ENCODE results near the gene ARHGEF3. TPM values are rescaled to one million over a fixed set of nuclear protein-coding genes. Genes with fewer than 3 reads are reported as not detected.

The ARHGEF3 gene
- total RNA-seq, 1 experiment from 2014 or later = 0.49 TPM

- H3K36me3 ChIP-seq = no peaks in the 10 kb centered on the region
- no peak for DNase-seq
- H3K27me3 ChIP-seq = no peaks in the 10 kb centered on the region
- no peak overlapping the region for H3K4me3 ChIP-seq
- H3K9me3 ChIP-seq = no peaks in the 10 kb centered on the region
Measured at GRCh38 chr3:56787784-56788256, 13.9 kb downstream of the ARHGEF3 start.

- H3K4me3 ChIP-seq = no peak overlapping the region
- H3K27me3 ChIP-seq = no peaks in the 10 kb centered on the region
- no peaks in the 10 kb centered on the region for H3K9me3 ChIP-seq
- no peaks in the 10 kb centered on the region for H3K36me3 ChIP-seq
- no peak for DNase-seq
Measured at GRCh38 chr3:56787258-56787775, 14.4 kb downstream of the ARHGEF3 start.

GRCh38 chr3:56785499-56785898, 16.2 kb downstream of the ARHGEF3 start:
- Histone ChIP-seq H3K27me3 (no peaks in the 10 kb centered on the region), H3K4me3 (no peak overlapping the region), H3K9me3 (no peaks in the 10 kb centered on the region), H3K36me3 (no peaks in the 10 kb centered on the region)
- DNase-seq = no peak

GRCh38 chr3:56784448-56785001, 17.2 kb downstream of the ARHGEF3 start:
- Histone ChIP-seq H3K4me3 (no peak overlapping the region), H3K27me3 (no peaks in the 10 kb centered on the region), H3K9me3 (no peaks in the 10 kb centered on the region), H3K36me3 (no peaks in the 10 kb centered on the region)
- no peak for DNase-seq

- peak; percentile 73 for DNase-seq
- Histone ChIP-seq H3K36me3 (no peaks in the 10 kb centered on the region), H3K9me3 (no peaks in the 10 kb centered on the region), H3K4me3 (no peak overlapping the region), H3K27me3 (no peaks in the 10 kb centered on the region)
Measured at GRCh38 chr3:56783644-56784447, 17.9 kb downstream of the ARHGEF3 start.

- Histone ChIP-seq H3K36me3 (no peaks in the 10 kb centered on the region), H3K27me3 (no peaks in the 10 kb centered on the region), H3K9me3 (no peaks in the 10 kb centered on the region), H3K4me3 (no peak overlapping the region)
- DNase-seq = no peak
Measured at GRCh38 chr3:56782906-56783305, 18.8 kb downstream of the ARHGEF3 start.

GRCh38 chr3:56782215-56782614, 19.5 kb downstream of the ARHGEF3 start:
- H3K4me3 ChIP-seq = no peak overlapping the region

GRCh38 chr3:56781762-56782161, 20.0 kb downstream of the ARHGEF3 start:
- H3K27me3 ChIP-seq = no peaks in the 10 kb centered on the region
- no peaks in the 10 kb centered on the region for H3K9me3 ChIP-seq
- no peak for DNase-seq
- no peaks in the 10 kb centered on the region for H3K36me3 ChIP-seq
- H3K4me3 ChIP-seq = no peak overlapping the region

More at GRCh38 chr3:56782215-56782614, 19.5 kb downstream of the ARHGEF3 start:
- no peak for DNase-seq
- Histone ChIP-seq H3K27me3 (no peaks in the 10 kb centered on the region), H3K36me3 (no peaks in the 10 kb centered on the region), H3K9me3 (no peaks in the 10 kb centered on the region)

- DNase-seq = no peak
- H3K9me3 ChIP-seq = no peaks in the 10 kb centered on the region
- H3K36me3 ChIP-seq = no peaks in the 10 kb centered on the region
- H3K4me3 ChIP-seq = no peak overlapping the region
- no peaks in the 10 kb centered on the region for H3K27me3 ChIP-seq
Measured at GRCh38 chr3:56780936-56781335, 20.8 kb downstream of the ARHGEF3 start.

- H3K4me3 ChIP-seq = no peak overlapping the region
- no peaks in the 10 kb centered on the region for H3K9me3 ChIP-seq
- no peaks in the 10 kb centered on the region for H3K36me3 ChIP-seq
- H3K27me3 ChIP-seq = no peaks in the 10 kb centered on the region
- no peak for DNase-seq
Measured at GRCh38 chr3:56778893-56779292, 22.9 kb downstream of the ARHGEF3 start.

- Histone ChIP-seq H3K4me3 (no peak overlapping the region), H3K9me3 (no peaks in the 10 kb centered on the region)
Measured at GRCh38 chr3:56776556-56776950, 25.2 kb downstream of the ARHGEF3 start.

GRCh38 chr3:56775838-56776555, 25.8 kb downstream of the ARHGEF3 start:
- DNase-seq = no peak
- Histone ChIP-seq H3K27me3 (no peaks in the 10 kb centered on the region), H3K36me3 (no peaks in the 10 kb centered on the region), H3K9me3 (no peaks in the 10 kb centered on the region), H3K4me3 (no peak overlapping the region)

More at GRCh38 chr3:56776556-56776950, 25.2 kb downstream of the ARHGEF3 start:
- no peaks in the 10 kb centered on the region for H3K36me3 ChIP-seq
- no peaks in the 10 kb centered on the region for H3K27me3 ChIP-seq
- no peak for DNase-seq

- no peak overlapping the region for H3K4me3 ChIP-seq
- H3K9me3 ChIP-seq = no peaks in the 10 kb centered on the region
- no peak for DNase-seq
- no peaks in the 10 kb centered on the region for H3K36me3 ChIP-seq
- H3K27me3 ChIP-seq = no peaks in the 10 kb centered on the region
Measured at GRCh38 chr3:56775445-56775837, 26.3 kb downstream of the ARHGEF3 start.

- Histone ChIP-seq H3K36me3 (no peaks in the 10 kb centered on the region), H3K4me3 (no peak overlapping the region), H3K27me3 (no peaks in the 10 kb centered on the region), H3K9me3 (no peaks in the 10 kb centered on the region)
- no peak for DNase-seq
Measured at GRCh38 chr3:56773986-56774385, 27.8 kb downstream of the ARHGEF3 start.

- DNase-seq = no peak
- Histone ChIP-seq H3K9me3 (no peaks in the 10 kb centered on the region), H3K4me3 (no peak overlapping the region), H3K27me3 (no peaks in the 10 kb centered on the region), H3K36me3 (no peaks in the 10 kb centered on the region)
Measured at GRCh38 chr3:56772952-56773938, 28.5 kb downstream of the ARHGEF3 start.

- DNase-seq = no peak
- H3K9me3 ChIP-seq = no peaks in the 10 kb centered on the region
- no peaks in the 10 kb centered on the region for H3K36me3 ChIP-seq
- no peaks in the 10 kb centered on the region for H3K27me3 ChIP-seq
- H3K4me3 ChIP-seq = no peak overlapping the region
Measured at GRCh38 chr3:56771376-56771775, 30.4 kb downstream of the ARHGEF3 start.
